ENCODE data around the gene NEK2.
A peak's percentile ranks its signal among the peaks of the same experiment; 100 is the strongest.

The NEK2 gene

GRCh38 chr1:211676761-211677160 is 1.3 kb upstream of the NEK2 start:
- Histone ChIP-seq H2AFZ (ENCODE audit: low read depth, low read length, severe bottlenecking) (no peak overlapping the region), H3K4me2 (ENCODE audit: low read depth, low read length, poor library complexity, severe bottlenecking) (no peak overlapping the region), H3K27me3 (ENCODE audit: low read length) (no peaks in the 10 kb centered on the region)

GRCh38 chr1:211676106-211676583 is 724 bp upstream of the NEK2 start:
- TF ChIP-seq EZH2phosphoT487 (conservative IDR thresholded peaks at IDR 0.05; ENCODE audit: low read length), result no peak
- TF ChIP-seq, protein P1, sequence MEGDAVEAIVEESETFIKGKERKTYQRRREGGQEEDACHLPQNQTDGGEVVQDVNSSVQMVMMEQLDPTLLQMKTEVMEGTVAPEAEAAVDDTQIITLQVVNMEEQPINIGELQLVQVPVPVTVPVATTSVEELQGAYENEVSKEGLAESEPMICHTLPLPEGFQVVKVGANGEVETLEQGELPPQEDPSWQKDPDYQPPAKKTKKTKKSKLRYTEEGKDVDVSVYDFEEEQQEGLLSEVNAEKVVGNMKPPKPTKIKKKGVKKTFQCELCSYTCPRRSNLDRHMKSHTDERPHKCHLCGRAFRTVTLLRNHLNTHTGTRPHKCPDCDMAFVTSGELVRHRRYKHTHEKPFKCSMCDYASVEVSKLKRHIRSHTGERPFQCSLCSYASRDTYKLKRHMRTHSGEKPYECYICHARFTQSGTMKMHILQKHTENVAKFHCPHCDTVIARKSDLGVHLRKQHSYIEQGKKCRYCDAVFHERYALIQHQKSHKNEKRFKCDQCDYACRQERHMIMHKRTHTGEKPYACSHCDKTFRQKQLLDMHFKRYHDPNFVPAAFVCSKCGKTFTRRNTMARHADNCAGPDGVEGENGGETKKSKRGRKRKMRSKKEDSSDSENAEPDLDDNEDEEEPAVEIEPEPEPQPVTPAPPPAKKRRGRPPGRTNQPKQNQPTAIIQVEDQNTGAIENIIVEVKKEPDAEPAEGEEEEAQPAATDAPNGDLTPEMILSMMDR (IDR thresholded peaks at IDR 0.05; ENCODE audit: insufficient read depth, low read length, poor library complexity, severe bottlenecking), result no peak
- no peaks in the 10 kb centered on the region for H3K9me3 ChIP-seq (ENCODE audit: insufficient read depth, low read length)
- H3K36me3 ChIP-seq (ENCODE audit: low read length), result peaks cover 8% of the 10 kb centered on the region; the same call in 1 of the 2 replicates
- no peaks in the 10 kb centered on the region for H4K20me1 ChIP-seq (ENCODE audit: low read depth, low read length)
- no peaks in the 10 kb centered on the region for H3K27me3 ChIP-seq (ENCODE audit: low read length)
- H3K79me2 ChIP-seq (ENCODE audit: insufficient read depth, low read length), result peaks cover 16% of the 10 kb centered on the region
- H3F3A ChIP-seq (ENCODE audit: insufficient read depth), result peaks cover 5% of the 10 kb centered on the region; the same call in 1 of the 2 replicates
- peak overlapping the region; percentile 67 for H3K9ac ChIP-seq (ENCODE audit: low read length)
- H3K4me3 ChIP-seq (ENCODE audit: insufficient read depth, low read length, poor library complexity, severe bottlenecking), result peak overlapping the region; percentile 74
- H3K4me2 ChIP-seq (ENCODE audit: low read depth, low read length, poor library complexity, severe bottlenecking), result peak overlapping the region; percentile 83
- H2AFZ ChIP-seq (ENCODE audit: low read depth, low read length, severe bottlenecking), result peak overlapping the region; percentile 82
- no peak overlapping the region for H3K27ac ChIP-seq (ENCODE audit: low read depth, low read length)
- H3K9me2 ChIP-seq (replicated peaks; ENCODE audit: insufficient read depth, low read length), result no peaks in the 10 kb centered on the region

More at GRCh38 chr1:211676761-211677160, 1.3 kb upstream of the NEK2 start:
- H3K9me2 ChIP-seq (replicated peaks; ENCODE audit: insufficient read depth, low read length), result no peaks in the 10 kb centered on the region
- no peak overlapping the region for H3K27ac ChIP-seq (ENCODE audit: low read depth, low read length)
- H3K79me2 ChIP-seq (ENCODE audit: insufficient read depth, low read length), result peaks cover 16% of the 10 kb centered on the region
- no peak overlapping the region for H3K4me3 ChIP-seq (ENCODE audit: insufficient read depth, low read length, poor library complexity, severe bottlenecking)
- H3K36me3 ChIP-seq (ENCODE audit: low read length), result peaks cover 2% of the 10 kb centered on the region; the same call in 1 of the 2 replicates
- no peaks in the 10 kb centered on the region for H3K9me3 ChIP-seq (ENCODE audit: insufficient read depth, low read length)
- no peak overlapping the region for H3K9ac ChIP-seq (ENCODE audit: low read length)
- H4K20me1 ChIP-seq (ENCODE audit: low read depth, low read length), result no peaks in the 10 kb centered on the region
- peaks cover 5% of the 10 kb centered on the region; the same call in 1 of the 2 replicates for H3F3A ChIP-seq (ENCODE audit: insufficient read depth)
- TF ChIP-seq, protein P1 (IDR thresholded peaks at IDR 0.05; ENCODE audit: insufficient read depth, low read length, poor library complexity, severe bottlenecking), result no peak
- no peak for TF ChIP-seq EZH2phosphoT487 (conservative IDR thresholded peaks at IDR 0.05; ENCODE audit: low read length)

DNA sequence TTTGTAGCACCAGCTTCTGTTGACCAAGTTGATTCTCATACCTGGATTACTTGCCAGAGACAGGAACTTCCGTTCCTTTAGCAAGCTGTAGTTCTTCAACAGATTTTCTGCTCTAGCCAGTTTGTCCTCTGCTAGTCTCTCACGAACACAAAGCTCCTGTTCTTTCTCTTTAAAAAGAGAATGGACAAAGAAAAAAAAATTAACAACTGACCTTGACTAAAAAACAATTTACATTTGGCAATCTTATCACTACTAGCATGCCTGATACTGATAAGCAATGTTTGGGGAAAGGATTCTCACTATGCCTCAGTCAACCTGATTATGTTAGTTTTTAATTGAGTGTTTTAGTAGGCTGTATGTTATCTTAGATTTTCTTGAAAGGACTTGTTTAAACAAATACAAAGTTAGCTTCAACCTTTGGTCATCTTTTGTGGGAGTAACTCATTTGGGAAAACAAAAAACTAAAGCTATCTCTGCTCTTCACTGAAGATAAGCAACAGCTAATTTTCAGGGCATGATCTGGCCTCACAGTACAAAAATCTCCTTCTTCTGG is 8.3 kb downstream of the NEK2 start:
- no peaks in the 10 kb centered on the region for H3K79me2 ChIP-seq (ENCODE audit: insufficient read depth, low read length)
- no peak for TF ChIP-seq EZH2phosphoT487 (conservative IDR thresholded peaks at IDR 0.05; ENCODE audit: low read length)
- TF ChIP-seq, protein P1 (IDR thresholded peaks at IDR 0.05; ENCODE audit: insufficient read depth, low read length, poor library complexity, severe bottlenecking), result no peak
- no peaks in the 10 kb centered on the region for H3K27me3 ChIP-seq (ENCODE audit: low read length)
- no peaks in the 10 kb centered on the region for H3K9me3 ChIP-seq (ENCODE audit: insufficient read depth, low read length)
- H3K4me2 ChIP-seq (ENCODE audit: low read depth, low read length, poor library complexity, severe bottlenecking), result no peak overlapping the region
- no peak overlapping the region for H2AFZ ChIP-seq (ENCODE audit: low read depth, low read length, severe bottlenecking)
- H4K20me1 ChIP-seq (ENCODE audit: low read depth, low read length), result no peaks in the 10 kb centered on the region
- no peak overlapping the region for H3K27ac ChIP-seq (ENCODE audit: low read depth, low read length)
- no peak overlapping the region for H3K9ac ChIP-seq (ENCODE audit: low read length)
- no peak overlapping the region for H3K4me3 ChIP-seq (ENCODE audit: insufficient read depth, low read length, poor library complexity, severe bottlenecking)
- H3K36me3 ChIP-seq (ENCODE audit: low read length), result peaks cover 65% of the 10 kb centered on the region; the same call in 1 of the 2 replicates
- no peaks in the 10 kb centered on the region for H3F3A ChIP-seq (ENCODE audit: insufficient read depth)
- no peaks in the 10 kb centered on the region for H3K9me2 ChIP-seq (replicated peaks; ENCODE audit: insufficient read depth, low read length)

Data from SU-DHL-6 (cell line).